ENCODE data around the gene ATF2.

GRCh38 chr2:175036582-175037018, 131.4 kb downstream of the ATF2 start:
- TF ChIP-seq ELF4 (IDR thresholded peaks at IDR 0.05): no peak
- TF ChIP-seq, protein P1, sequence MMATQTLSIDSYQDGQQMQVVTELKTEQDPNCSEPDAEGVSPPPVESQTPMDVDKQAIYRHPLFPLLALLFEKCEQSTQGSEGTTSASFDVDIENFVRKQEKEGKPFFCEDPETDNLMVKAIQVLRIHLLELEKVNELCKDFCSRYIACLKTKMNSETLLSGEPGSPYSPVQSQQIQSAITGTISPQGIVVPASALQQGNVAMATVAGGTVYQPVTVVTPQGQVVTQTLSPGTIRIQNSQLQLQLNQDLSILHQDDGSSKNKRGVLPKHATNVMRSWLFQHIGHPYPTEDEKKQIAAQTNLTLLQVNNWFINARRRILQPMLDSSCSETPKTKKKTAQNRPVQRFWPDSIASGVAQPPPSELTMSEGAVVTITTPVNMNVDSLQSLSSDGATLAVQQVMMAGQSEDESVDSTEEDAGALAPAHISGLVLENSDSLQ (IDR thresholded peaks at IDR 0.05): no peak
- TF ChIP-seq SP1 (IDR thresholded peaks at IDR 0.05): no peak
- no peak for TF ChIP-seq SUZ12 (IDR thresholded peaks at IDR 0.05)

Measured in HEK293T (cell line).